Measurements from ENCODE around the gene NCBP2.

DNA sequence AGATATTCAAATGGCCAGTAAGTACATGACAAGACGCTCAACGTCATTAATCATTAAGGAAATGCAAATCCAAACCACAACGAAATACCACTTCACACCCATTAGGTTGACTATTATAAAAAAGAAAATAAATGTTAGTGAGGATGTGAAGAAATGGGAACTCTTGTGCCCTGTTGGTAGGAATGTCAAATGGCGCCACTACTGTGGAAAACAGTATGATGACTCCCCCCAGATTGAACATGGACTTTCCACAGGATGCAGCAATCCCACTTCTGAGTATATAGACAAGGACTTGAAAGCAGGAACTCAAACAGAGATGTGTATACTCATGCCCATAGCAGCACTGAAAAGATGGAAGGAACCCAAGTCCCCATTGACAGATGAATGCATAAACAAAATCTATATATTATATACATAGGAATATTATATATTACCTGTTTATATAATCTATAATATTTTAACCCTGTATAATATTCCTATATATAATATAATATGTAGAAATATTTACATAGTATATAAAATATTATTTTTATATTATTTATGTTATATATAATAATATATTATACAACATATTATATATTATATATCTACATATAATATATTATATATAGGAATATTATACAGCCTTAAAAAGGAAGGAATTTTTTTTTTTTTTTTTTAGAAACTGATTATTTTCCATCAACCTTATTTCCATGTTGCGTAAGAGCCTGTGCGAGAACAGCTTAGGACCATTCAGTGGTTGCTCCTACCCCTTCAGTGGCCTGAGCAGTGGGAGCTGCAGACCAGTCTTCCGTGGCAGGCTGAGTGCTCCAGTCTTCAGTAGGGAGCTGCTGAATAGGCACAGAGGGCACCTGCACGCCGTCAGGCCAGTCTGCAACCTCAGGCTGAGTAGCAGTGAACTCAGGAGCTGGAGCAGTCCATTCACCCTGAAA lies 43.9 kb upstream of the NCBP2 start:
- TF ChIP-seq, protein P1, sequence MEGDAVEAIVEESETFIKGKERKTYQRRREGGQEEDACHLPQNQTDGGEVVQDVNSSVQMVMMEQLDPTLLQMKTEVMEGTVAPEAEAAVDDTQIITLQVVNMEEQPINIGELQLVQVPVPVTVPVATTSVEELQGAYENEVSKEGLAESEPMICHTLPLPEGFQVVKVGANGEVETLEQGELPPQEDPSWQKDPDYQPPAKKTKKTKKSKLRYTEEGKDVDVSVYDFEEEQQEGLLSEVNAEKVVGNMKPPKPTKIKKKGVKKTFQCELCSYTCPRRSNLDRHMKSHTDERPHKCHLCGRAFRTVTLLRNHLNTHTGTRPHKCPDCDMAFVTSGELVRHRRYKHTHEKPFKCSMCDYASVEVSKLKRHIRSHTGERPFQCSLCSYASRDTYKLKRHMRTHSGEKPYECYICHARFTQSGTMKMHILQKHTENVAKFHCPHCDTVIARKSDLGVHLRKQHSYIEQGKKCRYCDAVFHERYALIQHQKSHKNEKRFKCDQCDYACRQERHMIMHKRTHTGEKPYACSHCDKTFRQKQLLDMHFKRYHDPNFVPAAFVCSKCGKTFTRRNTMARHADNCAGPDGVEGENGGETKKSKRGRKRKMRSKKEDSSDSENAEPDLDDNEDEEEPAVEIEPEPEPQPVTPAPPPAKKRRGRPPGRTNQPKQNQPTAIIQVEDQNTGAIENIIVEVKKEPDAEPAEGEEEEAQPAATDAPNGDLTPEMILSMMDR (IDR thresholded peaks at IDR 0.05), result peak; percentile 9
- TF ChIP-seq EZH2phosphoT487 (IDR thresholded peaks at IDR 0.05), result no peak
- TF ChIP-seq EZH2 (IDR thresholded peaks at IDR 0.05), result no peak

Data from neural progenitor cell (in vitro differentiated cells).